HG02840 (cell line): Measurements from ENCODE around the gene TSPYL2.

Source experiments
- ATAC-seq: cut with Tn5 transposase; IDR thresholded peaks from one replicate; pipeline ENCODE4 v1.9.1; 2021; ENCODE audit warnings: mild to moderate bottlenecking, moderate library complexity, moderate number of reproducible peaks; ENCODE audit not compliant: unreplicated experiment, low FRiP score

The TSPYL2 gene

GRCh38 chrX:53078943-53079342 is 3.2 kb upstream of the TSPYL2 start:
- ATAC-seq = no peak

GRCh38 chrX:53080628-53081580 is 1.3 kb upstream of the TSPYL2 start:
- ATAC-seq = no peak

- no peak for ATAC-seq
Measured at GRCh38 chrX:53082773-53083616, 828 bp downstream of the TSPYL2 start.

GRCh38 chrX:53084043-53084570 is 1.9 kb downstream of the TSPYL2 start:
- ATAC-seq = no peak

GRCh38 chrX:53084863-53085262 is 2.7 kb downstream of the TSPYL2 start:
- ATAC-seq = no peak

GRCh38 chrX:53085661-53086229 is 3.6 kb downstream of the TSPYL2 start:
- ATAC-seq = no peak

GRCh38 chrX:53086464-53086863 is 4.3 kb downstream of the TSPYL2 start:
- ATAC-seq = no peak

GRCh38 chrX:53087388-53087831 is 5.2 kb downstream of the TSPYL2 start:
- no peak for ATAC-seq

- no peak for ATAC-seq
Measured at GRCh38 chrX:53088136-53088974, 6.2 kb downstream of the TSPYL2 start.

- no peak for ATAC-seq
Measured at GRCh38 chrX:53089224-53089842, 7.2 kb downstream of the TSPYL2 start.

- no peak for ATAC-seq
Measured at GRCh38 chrX:53089925-53090324, 7.8 kb downstream of the TSPYL2 start.

- no peak for ATAC-seq
Measured at GRCh38 chrX:53091354-53091753, 9.2 kb downstream of the TSPYL2 start.

- no peak for ATAC-seq
Measured at GRCh38 chrX:53093177-53093655, 11.0 kb downstream of the TSPYL2 start.

- ATAC-seq = peak; percentile 79
Measured at GRCh38 chrX:53093748-53094581, 11.8 kb downstream of the TSPYL2 start, which contains the start of gene KANTR. Gene KANTR, plus strand, starts transcription at chrX:53094142. Its CDS starts 30,131 bp downstream, at chrX:53124273.

GRCh38 chrX:53094582-53094905 is 12.4 kb downstream of the TSPYL2 start:
- no peak for ATAC-seq

GRCh38 chrX:53095796-53096195 is 13.6 kb downstream of the TSPYL2 start:
- ATAC-seq = no peak

GRCh38 chrX:53114864-53115549 is 32.8 kb downstream of the TSPYL2 start:
- ATAC-seq = no peak

GRCh38 chrX:53115550-53115874 is 33.3 kb downstream of the TSPYL2 start:
- no peak for ATAC-seq
